HCT116 (cell line): Measurements from ENCODE around the gene CRHR2.

Experiments used
- ATF3 ChIP-seq: IDR thresholded peaks from 2 replicates; pipeline ENCODE4 v1.6.1; 2012
- CEBPB ChIP-seq: IDR thresholded peaks from 2 replicates; pipeline ENCODE4 v1.6.1; 2012; ENCODE audit warnings: low read depth
- CTCF ChIP-seq, 3 experiments: fragments of 200-600 bp in 1 of 3; sonication (generic) in 1 of 3; IDR thresholded peaks in 2 of 3; conservative IDR thresholded peaks in 1 of 3; 2 replicates each; pipeline ENCODE4 v1.5.1; 2012 to 2017; ENCODE audit warnings: low read depth in 2 of 3, low read length in 2 of 3, antibody characterized with exemption in 1 of 3, borderline replicate concordance in 1 of 3, control low read depth in 1 of 3, mild to moderate bottlenecking in 1 of 3, mixed read lengths in 1 of 3, mixed run types in 1 of 3, moderate library complexity in 1 of 3; ENCODE audit not compliant: insufficient read depth in 1 of 3
- EZH2 ChIP-seq: fragments of 200-600 bp; sonication (generic); IDR thresholded peaks from 2 replicates; pipeline ENCODE4 v1.6.1; 2017; ENCODE audit warnings: antibody characterized with exemption, mixed run types
- EZH2phosphoT487 ChIP-seq: fragments of 200-600 bp; IDR thresholded peaks from 2 replicates; pipeline ENCODE4 v1.6.1; 2018; ENCODE audit warnings: antibody characterized with exemption, borderline replicate concordance
- JUND ChIP-seq: IDR thresholded peaks from 2 replicates; pipeline ENCODE4 v1.6.1; 2012
- POLR2A ChIP-seq: IDR thresholded peaks from 2 replicates; pipeline ENCODE4 v1.7.0; 2011; ENCODE audit warnings: borderline replicate concordance; ENCODE audit not compliant: insufficient read depth, insufficient read length; ENCODE audit errors: extremely low read depth
- POLR2AphosphoS5 ChIP-seq: IDR thresholded peaks from 2 replicates; pipeline ENCODE4 v1.6.1; 2011; ENCODE audit warnings: mild to moderate bottlenecking, low read depth, low read length, moderate library complexity
- SP1 ChIP-seq: IDR thresholded peaks from 2 replicates; pipeline ENCODE4 v1.6.1; 2012; ENCODE audit warnings: low read depth
- YY1 ChIP-seq: IDR thresholded peaks from 2 replicates; pipeline ENCODE4 v1.6.1; 2011; ENCODE audit warnings: low read length, low read depth, moderate library complexity, mild to moderate bottlenecking; ENCODE audit not compliant: insufficient replicate concordance; ENCODE audit errors: extremely low read depth

- TF ChIP-seq YY1, result no peak
- no peak for TF ChIP-seq CTCF (IDR thresholded peaks at IDR 0.05 in 2 of 3, conservative IDR thresholded peaks at IDR 0.05 in 1 of 3; ENCODE audit: borderline replicate concordance in 1 of 3, insufficient read depth in 1 of 3, low read depth in 2 of 3, low read length in 2 of 3)
- no peak for TF ChIP-seq SP1
- no peak for TF ChIP-seq JUND
- TF ChIP-seq POLR2AphosphoS5, result no peak
- no peak for TF ChIP-seq EZH2
- TF ChIP-seq EZH2phosphoT487, result no peak
- TF ChIP-seq POLR2A, result no peak
- TF ChIP-seq CEBPB, result no peak
- no peak for TF ChIP-seq ATF3
Observed at GRCh38 chr7:30710669-30711068, 28.4 kb upstream of the CRHR2 start.
